Memory B cell (primary cell): ENCODE measurements around the gene SLFNL1.
A peak's percentile ranks its signal among the peaks of the same experiment; 100 is the strongest.

Source experiments
- ATAC-seq: fragments of 150-1000 bp; cut with Tn5 transposase; 2 replicates; pipeline ENCODE4 v1.10.0; 2021; ENCODE audit warnings: low read depth, mild to moderate bottlenecking, moderate library complexity
- DNase-seq, 2 donors: peaks; one replicate each; pipeline ENCODE4 v3.0.0; 2022; ENCODE audit warnings: low spot score in 2 of 2
- H3K27ac Mint-ChIP-seq: one replicate; pipeline ENCODE4 v1.8.0; 2022; ENCODE audit warnings: mild to moderate bottlenecking, moderate library complexity, mixed read lengths
- H3K27me3 Mint-ChIP-seq: one replicate; pipeline ENCODE4 v1.8.0; 2022; ENCODE audit warnings: mixed read lengths
- H3K36me3 Mint-ChIP-seq: one replicate; pipeline ENCODE4 v1.8.0; 2022; ENCODE audit warnings: mild to moderate bottlenecking, mixed read lengths
- H3K4me1 Mint-ChIP-seq: one replicate; pipeline ENCODE4 v1.8.0; 2022; ENCODE audit warnings: mixed read lengths
- H3K4me3 Mint-ChIP-seq: one replicate; pipeline ENCODE4 v1.8.0; 2022; ENCODE audit warnings: mild to moderate bottlenecking, moderate library complexity, mixed read lengths
- H3K9me3 Mint-ChIP-seq: one replicate; pipeline ENCODE4 v1.8.0; 2022; ENCODE audit warnings: mixed read lengths

SLFNL1 gene

DNA sequence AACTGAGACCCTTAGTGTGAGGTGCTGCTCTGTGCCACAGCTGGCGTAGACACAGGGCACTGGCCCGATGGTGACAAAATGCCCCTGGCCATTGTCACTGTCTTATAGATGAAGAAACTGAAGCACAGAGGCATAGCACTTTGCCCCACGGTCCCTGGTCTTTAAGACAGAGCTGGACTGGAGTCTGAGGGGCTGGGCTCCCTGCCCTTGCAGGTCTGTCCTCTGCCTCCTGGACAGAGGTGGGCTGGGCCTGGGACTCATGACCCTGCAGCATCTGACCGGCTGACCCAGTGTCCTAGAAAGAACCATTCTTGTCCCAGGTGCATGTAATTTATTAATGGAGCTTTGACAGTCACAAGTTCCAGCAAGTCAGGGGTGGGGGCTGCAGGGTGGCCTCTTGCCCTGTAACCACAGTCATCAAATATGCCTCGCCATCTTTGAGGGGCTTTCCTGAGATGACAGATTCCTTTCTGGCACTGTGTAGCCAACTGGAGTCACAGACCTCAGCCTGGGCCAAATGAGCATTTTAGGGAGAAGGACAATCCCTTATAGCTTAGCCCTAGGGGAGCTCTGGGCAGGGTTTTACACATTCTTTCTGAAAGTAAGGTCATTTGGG lies 6.1 kb downstream of the SLFNL1 start:
- ATAC-seq (no peak), DNase-seq (no peak)
- H3K36me3 Mint-ChIP-seq = peaks cover 13% of the 10 kb centered on the region
- H3K27me3 Mint-ChIP-seq = no peaks in the 10 kb centered on the region
- no peak overlapping the region for H3K4me3 Mint-ChIP-seq
- H3K9me3 Mint-ChIP-seq = no peaks in the 10 kb centered on the region
- peaks cover 12% of the 10 kb centered on the region for H3K4me1 Mint-ChIP-seq
- H3K27ac Mint-ChIP-seq = peak overlapping the region; percentile 59

DNA sequence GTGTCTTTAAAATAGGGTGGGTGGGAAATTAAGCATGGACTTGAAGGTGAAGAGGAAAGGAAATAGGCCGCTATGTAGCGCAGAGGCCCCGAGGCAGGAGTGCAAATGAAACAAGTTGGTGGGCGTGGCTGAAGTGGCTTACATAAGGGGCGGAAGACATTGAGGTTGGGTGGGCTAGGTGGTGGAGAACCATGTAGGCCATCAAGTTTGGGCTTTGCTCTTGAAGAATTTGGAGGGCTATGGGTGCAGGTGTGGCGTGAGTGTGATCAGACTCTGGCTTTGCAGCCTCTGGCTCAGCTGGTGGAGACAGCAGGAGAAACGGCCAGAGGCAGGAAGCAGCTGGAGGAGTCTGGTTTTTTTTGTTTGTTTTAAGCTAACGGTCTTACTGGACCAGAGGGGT lies 6.7 kb downstream of the SLFNL1 start:
- Mint-ChIP-seq H3K9me3 (no peaks in the 10 kb centered on the region), H3K27ac (peak overlapping the region; percentile 59)

DNA sequence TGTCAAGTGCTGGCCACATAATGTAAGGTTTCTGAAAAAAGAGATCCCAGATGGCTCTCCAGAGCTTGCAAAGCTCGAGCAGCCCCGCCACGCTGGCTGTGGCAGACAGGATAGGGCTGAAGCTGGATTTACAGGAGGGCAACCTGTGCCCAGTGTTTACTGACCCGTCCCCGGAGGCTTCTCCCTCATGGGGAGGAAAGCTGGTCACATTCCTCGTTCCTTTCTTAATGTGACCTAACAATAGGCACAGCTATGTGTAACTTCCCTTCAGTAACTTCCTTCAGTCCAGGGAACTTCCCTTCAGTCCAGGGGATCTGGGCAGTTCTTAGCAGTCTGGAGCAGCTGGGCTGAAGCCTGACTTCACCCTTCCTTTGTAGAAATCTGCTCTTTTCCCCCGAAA lies 7.7 kb downstream of the SLFNL1 start:
- Mint-ChIP-seq H3K27ac (no peak overlapping the region), H3K4me1 (peaks cover 8% of the 10 kb centered on the region)

More for the DNA sequence above, 6.7 kb downstream of the SLFNL1 start:
- H3K4me3 Mint-ChIP-seq = no peak overlapping the region
- no peaks in the 10 kb centered on the region for H3K27me3 Mint-ChIP-seq
- ATAC-seq (no peak), DNase-seq (no peak)
- H3K4me1 Mint-ChIP-seq = peaks cover 12% of the 10 kb centered on the region
- H3K36me3 Mint-ChIP-seq = peaks cover 15% of the 10 kb centered on the region

DNA sequence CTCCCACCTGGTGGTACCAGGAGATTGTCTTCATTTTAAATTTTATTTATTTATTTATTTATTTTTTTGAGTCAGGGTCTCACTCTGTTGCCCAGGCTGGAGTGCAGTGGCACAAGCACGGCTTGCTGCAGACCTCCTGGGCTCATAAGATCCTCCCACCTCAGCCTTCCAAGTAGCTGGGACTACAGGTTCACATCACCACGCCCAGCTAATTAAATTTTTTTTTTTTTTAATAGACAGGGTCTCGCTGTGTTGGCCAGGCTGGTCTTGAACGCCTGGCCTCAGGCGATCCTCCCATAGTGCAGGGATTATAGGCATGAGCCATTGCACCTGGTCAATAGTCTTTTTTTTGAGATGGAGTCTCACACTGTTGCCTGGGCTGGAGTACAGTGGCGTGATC lies 8.5 kb downstream of the SLFNL1 start:
- DNase-seq (no peak), ATAC-seq (no peak)
- peaks cover 22% of the 10 kb centered on the region for H3K36me3 Mint-ChIP-seq
- no peak overlapping the region for H3K27ac Mint-ChIP-seq
- no peaks in the 10 kb centered on the region for H3K9me3 Mint-ChIP-seq
- H3K27me3 Mint-ChIP-seq = no peaks in the 10 kb centered on the region
- H3K4me3 Mint-ChIP-seq = no peak overlapping the region
- H3K4me1 Mint-ChIP-seq = peaks cover 8% of the 10 kb centered on the region

More for the DNA sequence above, 7.7 kb downstream of the SLFNL1 start:
- Mint-ChIP-seq H3K9me3 (no peaks in the 10 kb centered on the region), H3K27me3 (no peaks in the 10 kb centered on the region), H3K36me3 (peaks cover 18% of the 10 kb centered on the region), H3K4me3 (no peak overlapping the region)
- no peak for DNase-seq
- no peak for ATAC-seq

DNA sequence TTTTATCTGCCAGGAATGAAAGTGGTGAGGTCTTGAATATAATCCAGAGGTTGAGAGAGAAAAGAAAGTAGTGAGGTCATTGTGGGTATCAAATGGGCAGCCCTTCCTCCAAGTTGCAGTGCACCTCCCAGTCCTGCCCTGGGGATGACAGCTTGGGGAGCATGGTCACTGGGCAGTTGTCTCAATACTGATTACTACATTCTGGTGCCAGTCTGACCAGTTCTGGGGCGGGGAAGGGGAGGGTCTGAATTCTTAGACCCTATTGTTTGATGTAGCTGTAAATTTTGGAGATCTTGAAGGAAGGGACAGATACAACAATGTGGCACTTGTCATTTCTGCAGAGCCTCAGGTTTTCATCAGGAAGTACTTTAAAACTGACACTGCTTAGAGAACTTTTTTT lies 11.2 kb downstream of the SLFNL1 start:
- peaks cover 6% of the 10 kb centered on the region for H3K4me1 Mint-ChIP-seq
- no peak for DNase-seq
- H3K27me3 Mint-ChIP-seq = no peaks in the 10 kb centered on the region
- no peaks in the 10 kb centered on the region for H3K9me3 Mint-ChIP-seq
- no peak overlapping the region for H3K4me3 Mint-ChIP-seq
- no peak overlapping the region for H3K27ac Mint-ChIP-seq
- H3K36me3 Mint-ChIP-seq = peaks cover 21% of the 10 kb centered on the region
- ATAC-seq = no peak

DNA sequence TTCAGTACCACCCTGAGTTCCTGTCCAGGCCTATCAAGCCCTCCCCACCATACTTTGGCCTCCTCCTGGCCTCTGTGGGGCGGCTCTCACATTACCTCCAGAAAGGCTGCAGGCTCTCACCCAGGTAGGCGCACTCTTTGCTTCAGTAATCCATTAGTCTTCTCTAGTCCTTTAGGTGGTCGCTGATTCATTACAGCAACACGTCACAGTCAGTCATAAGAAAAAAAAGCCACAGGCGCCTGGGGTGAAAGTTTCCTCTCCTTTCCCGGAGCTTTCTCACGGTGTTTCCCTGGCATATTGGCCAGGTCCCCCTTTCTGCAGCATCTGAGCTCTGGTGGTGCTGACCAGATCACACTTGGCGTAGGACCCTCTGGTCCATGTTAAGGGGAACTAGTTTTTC lies 12.1 kb downstream of the SLFNL1 start:
- no peaks in the 10 kb centered on the region for H3K9me3 Mint-ChIP-seq
- H3K4me3 Mint-ChIP-seq = no peak overlapping the region
- peaks cover 23% of the 10 kb centered on the region for H3K36me3 Mint-ChIP-seq

DNA sequence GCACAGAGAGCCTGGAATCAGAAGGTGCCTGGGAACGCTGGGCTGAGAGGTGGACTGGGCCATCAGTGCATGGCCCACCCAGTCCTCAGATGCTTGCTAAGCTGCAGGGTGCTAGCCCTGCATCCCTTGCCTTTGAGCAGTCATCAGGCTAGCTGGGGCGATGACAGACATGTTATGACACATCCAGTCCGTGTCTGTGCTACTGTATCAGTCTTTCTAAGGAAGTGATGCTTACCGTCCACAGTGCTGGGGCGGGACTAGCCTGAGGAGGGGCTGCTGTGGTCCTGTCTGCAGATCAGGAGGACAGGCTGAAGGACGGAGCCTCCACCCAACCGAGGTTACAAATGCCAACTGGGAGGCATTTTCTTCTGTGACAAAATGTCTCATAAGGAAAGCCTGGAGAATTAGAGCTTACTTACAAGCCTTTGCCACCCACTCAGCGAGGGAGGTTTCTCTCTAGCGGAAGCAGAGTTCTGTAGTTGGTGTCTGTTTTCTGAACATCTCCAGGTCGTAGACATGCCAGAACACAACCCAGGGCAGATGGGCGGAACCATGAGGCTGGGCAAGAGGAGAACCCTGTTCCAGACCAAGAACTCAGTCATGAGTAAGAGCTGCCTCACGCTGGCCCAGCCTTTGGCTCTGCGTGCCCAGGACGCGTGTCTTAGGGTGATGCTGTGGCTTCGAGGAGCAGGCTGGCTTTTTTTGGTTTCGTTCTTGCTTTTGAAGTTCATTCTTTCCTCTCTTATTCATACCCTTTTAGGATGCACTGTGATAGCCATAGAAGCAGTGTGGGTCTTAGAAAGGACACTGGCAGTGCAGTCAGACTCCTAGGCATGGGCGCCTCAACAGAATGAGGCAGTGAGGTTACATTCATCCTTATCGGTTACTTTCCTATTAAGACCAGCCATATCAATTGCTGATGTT lies 14.3 kb downstream of the SLFNL1 start:
- Mint-ChIP-seq H3K4me3 (no peak overlapping the region), H3K9me3 (no peaks in the 10 kb centered on the region), H3K27ac (no peak overlapping the region), H3K27me3 (no peaks in the 10 kb centered on the region), H3K4me1 (peaks cover 11% of the 10 kb centered on the region), H3K36me3 (peaks cover 28% of the 10 kb centered on the region)
- DNase-seq (no peak), ATAC-seq (no peak)

More for the DNA sequence above, 12.1 kb downstream of the SLFNL1 start:
- Mint-ChIP-seq H3K27me3 (no peaks in the 10 kb centered on the region), H3K4me1 (no peaks in the 10 kb centered on the region), H3K27ac (no peak overlapping the region)
- ATAC-seq (no peak), DNase-seq (no peak)

DNA sequence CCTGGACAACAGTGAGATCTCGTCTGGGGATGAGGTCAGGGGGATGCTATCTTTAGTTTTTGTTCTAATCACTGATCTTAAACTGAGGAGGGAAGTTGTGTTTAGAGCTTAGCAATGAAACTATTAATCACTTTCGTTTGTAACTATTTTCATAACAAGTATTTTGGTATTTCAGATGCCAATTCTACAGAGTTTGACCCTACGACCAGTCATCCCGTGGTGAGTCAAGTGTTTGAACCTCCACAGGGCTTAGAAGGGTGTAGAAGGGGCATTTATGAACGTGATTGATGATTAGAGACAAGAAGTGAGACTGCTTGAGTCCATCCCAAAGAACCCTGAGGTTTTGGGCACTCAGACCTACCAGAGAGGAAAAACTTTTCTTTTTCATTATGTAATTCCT lies 15.6 kb downstream of the SLFNL1 start:
- Mint-ChIP-seq H3K9me3 (no peaks in the 10 kb centered on the region), H3K27me3 (no peaks in the 10 kb centered on the region), H3K36me3 (peaks cover 23% of the 10 kb centered on the region), H3K4me1 (peaks cover 11% of the 10 kb centered on the region), H3K4me3 (no peak overlapping the region), H3K27ac (no peak overlapping the region)
- ATAC-seq (no peak), DNase-seq (no peak)

DNA sequence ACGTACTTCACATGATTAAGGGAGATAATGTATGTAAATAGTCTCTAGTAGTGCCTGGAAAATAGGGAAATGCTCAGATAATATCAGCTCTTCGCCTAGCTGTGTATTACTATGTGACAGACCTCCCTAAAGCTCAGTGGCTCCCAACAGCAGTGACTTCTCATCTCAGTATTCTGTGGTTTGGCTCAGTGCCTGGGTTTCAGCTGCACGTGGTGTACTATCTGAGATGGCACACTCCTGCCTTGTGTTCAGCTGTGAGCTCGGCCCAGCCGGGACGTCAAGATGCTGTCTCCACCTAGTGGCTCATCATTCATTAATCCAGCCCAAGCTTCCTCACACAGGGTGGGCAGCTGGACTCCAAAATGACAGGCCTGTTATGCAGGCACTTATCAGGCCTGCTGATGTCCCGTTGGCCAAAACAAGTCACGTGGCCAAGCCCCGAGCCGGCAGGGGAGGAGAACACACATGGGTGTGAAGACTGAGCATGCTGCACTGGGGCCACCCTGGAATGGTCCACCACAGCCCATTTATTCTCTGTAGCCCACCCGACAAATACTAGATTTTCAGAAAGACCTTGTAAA lies 17.8 kb downstream of the SLFNL1 start:
- H3K9me3 Mint-ChIP-seq = no peaks in the 10 kb centered on the region
- no peaks in the 10 kb centered on the region for H3K27me3 Mint-ChIP-seq
- H3K36me3 Mint-ChIP-seq = peaks cover 30% of the 10 kb centered on the region
- H3K4me3 Mint-ChIP-seq = no peak overlapping the region
- ATAC-seq = peak; percentile 99
- peaks cover 11% of the 10 kb centered on the region for H3K4me1 Mint-ChIP-seq
- DNase-seq = peak; percentile 68 to 70
- peak overlapping the region; percentile 29 for H3K27ac Mint-ChIP-seq

DNA sequence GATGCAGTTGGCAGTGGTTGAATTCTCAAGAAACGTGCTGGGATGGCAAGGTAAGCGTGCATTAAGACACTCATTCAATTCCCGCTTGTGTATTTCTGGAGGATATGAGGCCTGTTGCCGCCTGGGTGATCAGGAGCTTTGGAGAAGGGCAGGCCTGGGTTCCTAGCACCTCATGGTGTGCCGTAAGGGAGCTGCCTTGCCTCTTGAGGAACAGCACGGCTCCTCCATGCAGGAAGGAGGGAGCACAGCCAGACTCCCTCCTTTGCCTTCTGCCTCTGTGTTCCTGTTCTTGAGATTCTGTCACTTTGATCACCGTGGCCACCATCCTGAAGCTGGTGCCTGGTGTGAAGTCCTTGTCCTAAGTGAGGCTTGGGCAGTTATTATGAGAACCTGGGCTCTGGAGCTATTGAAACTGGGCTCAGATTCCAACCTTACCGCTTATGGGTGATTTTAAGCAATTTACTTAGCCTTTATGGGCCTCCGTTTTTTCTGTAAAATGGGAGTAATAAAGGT lies 18.3 kb downstream of the SLFNL1 start:
- DNase-seq = no peak
- Mint-ChIP-seq H3K27ac (peak overlapping the region; percentile 36), H3K27me3 (no peaks in the 10 kb centered on the region), H3K36me3 (peaks cover 30% of the 10 kb centered on the region), H3K4me1 (peaks cover 11% of the 10 kb centered on the region), H3K4me3 (no peak overlapping the region), H3K9me3 (no peaks in the 10 kb centered on the region)
- no peak for ATAC-seq

DNA sequence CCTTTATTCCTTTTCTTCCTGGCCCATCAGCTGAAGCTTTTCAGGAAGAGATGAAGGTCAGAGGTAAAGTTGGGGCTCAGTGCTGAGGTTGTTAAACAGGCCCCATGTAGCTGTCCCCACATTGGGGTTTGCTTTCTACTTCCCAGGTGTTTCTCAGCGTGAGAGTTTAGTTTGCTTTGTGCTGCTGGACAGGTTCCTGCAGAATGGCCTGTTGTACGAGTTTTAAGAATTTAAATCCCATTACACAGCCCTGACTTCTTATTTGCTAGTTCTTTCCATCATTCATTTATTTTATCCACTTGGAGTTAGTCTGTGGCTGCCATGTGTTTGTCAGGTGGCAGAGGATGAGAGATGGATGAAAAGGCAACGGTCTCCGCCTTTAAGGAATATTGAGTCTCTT lies 22.9 kb downstream of the SLFNL1 start:
- Mint-ChIP-seq H3K4me1 (peaks cover 9% of the 10 kb centered on the region), H3K27me3 (no peaks in the 10 kb centered on the region), H3K36me3 (peaks cover 43% of the 10 kb centered on the region), H3K27ac (no peak overlapping the region), H3K9me3 (no peaks in the 10 kb centered on the region), H3K4me3 (no peak overlapping the region)
- no peak for DNase-seq
- no peak for ATAC-seq

DNA sequence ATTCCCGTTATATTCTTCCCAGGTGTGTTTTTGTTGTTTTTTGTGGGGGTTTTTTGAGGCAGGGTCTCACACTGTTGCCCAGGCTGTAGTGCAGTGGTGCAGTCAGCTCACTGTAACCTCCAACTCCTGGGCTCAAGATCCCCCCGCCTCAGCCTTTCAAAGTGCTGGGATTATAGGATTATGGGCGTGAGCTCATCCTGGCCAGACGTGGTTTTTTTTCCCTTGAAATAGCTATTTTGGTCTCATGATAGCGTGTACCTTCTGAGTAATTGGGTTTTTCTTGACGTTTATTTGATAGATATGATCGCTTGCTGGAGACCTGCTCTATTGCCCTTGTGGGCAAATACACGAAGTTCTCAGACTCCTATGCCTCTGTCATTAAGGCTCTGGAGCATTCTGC lies 24.4 kb downstream of the SLFNL1 start:
- no peaks in the 10 kb centered on the region for H3K27me3 Mint-ChIP-seq
- no peak overlapping the region for H3K27ac Mint-ChIP-seq
- no peak for DNase-seq

DNA sequence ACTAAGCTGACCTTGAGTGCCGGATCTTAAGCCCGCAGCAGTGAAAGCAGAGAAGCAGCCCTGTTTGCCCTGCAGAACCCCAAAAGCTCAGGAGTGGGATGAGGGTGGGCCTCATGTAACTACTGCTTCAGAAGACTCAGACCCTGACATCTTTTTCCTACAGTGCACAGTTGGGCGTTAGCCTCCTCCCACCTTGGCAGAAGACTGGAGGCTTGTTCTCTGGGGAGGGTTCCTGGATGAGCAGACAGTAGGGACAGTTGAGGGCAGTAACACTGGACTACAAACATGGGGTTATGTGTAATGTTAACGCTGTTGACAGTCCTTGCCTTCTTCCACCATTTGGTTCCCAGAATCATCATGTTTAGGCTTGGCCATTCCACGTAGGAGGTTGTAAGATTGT lies 32.5 kb downstream of the SLFNL1 start:
- Mint-ChIP-seq H3K27me3 (no peaks in the 10 kb centered on the region), H3K36me3 (peaks cover 44% of the 10 kb centered on the region), H3K4me3 (no peak overlapping the region), H3K4me1 (no peaks in the 10 kb centered on the region), H3K27ac (no peak overlapping the region), H3K9me3 (no peaks in the 10 kb centered on the region)
- no peak for ATAC-seq
- DNase-seq = no peak

More for the DNA sequence above, 24.4 kb downstream of the SLFNL1 start:
- H3K4me3 Mint-ChIP-seq = no peak overlapping the region
- H3K4me1 Mint-ChIP-seq = no peaks in the 10 kb centered on the region
- ATAC-seq = no peak
- peaks cover 42% of the 10 kb centered on the region for H3K36me3 Mint-ChIP-seq
- no peaks in the 10 kb centered on the region for H3K9me3 Mint-ChIP-seq

DNA sequence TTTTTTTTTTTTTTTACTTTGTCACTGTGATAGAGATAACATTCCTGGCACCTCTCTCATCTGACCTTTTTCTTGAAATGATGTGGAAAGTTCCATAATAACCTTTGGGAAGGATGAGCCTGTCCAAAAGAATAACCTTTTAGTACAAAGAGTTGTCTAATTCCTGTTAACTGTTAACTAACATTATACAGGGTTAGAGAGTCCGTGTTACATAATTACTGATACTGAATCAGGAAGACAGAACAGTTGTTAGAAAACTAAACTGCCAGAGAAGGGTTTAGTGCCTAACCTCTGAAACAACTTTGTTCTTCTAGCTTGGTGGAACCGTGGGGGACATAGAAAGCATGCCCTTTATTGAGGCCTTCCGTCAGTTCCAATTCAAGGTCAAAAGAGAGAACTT lies 33.2 kb downstream of the SLFNL1 start:
- ATAC-seq (no peak), DNase-seq (no peak)
- Mint-ChIP-seq H3K36me3 (peaks cover 49% of the 10 kb centered on the region), H3K27me3 (no peaks in the 10 kb centered on the region), H3K4me1 (no peaks in the 10 kb centered on the region), H3K4me3 (no peak overlapping the region), H3K27ac (no peak overlapping the region), H3K9me3 (no peaks in the 10 kb centered on the region)
